ENCODE measurements around the gene SH3GL3.

Gene SH3GL3

GRCh38 chr15:83571820-83572707 is 124.9 kb downstream of the SH3GL3 start:
- no peak for DNase-seq (ENCODE audit: low spot score)
- no peak overlapping the region for H3K4me3 ChIP-seq
- TF ChIP-seq, protein P1, sequence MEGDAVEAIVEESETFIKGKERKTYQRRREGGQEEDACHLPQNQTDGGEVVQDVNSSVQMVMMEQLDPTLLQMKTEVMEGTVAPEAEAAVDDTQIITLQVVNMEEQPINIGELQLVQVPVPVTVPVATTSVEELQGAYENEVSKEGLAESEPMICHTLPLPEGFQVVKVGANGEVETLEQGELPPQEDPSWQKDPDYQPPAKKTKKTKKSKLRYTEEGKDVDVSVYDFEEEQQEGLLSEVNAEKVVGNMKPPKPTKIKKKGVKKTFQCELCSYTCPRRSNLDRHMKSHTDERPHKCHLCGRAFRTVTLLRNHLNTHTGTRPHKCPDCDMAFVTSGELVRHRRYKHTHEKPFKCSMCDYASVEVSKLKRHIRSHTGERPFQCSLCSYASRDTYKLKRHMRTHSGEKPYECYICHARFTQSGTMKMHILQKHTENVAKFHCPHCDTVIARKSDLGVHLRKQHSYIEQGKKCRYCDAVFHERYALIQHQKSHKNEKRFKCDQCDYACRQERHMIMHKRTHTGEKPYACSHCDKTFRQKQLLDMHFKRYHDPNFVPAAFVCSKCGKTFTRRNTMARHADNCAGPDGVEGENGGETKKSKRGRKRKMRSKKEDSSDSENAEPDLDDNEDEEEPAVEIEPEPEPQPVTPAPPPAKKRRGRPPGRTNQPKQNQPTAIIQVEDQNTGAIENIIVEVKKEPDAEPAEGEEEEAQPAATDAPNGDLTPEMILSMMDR (IDR thresholded peaks at IDR 0.05): no peak
- no peak overlapping the region for H3K27ac ChIP-seq

GRCh38 chr15:83574345-83574744 is 127.2 kb downstream of the SH3GL3 start:
- no peak overlapping the region for H3K27ac ChIP-seq
- no peak for DNase-seq (ENCODE audit: low spot score)
- TF ChIP-seq, protein P1 (IDR thresholded peaks at IDR 0.05): no peak
- no peak overlapping the region for H3K4me3 ChIP-seq

GRCh38 chr15:83578691-83579090 is 131.6 kb downstream of the SH3GL3 start:
- Histone ChIP-seq H3K4me3 (no peak overlapping the region), H3K27ac (no peak overlapping the region)
- no peak for DNase-seq (ENCODE audit: low spot score)
- TF ChIP-seq, protein P1 (IDR thresholded peaks at IDR 0.05): no peak

DNA sequence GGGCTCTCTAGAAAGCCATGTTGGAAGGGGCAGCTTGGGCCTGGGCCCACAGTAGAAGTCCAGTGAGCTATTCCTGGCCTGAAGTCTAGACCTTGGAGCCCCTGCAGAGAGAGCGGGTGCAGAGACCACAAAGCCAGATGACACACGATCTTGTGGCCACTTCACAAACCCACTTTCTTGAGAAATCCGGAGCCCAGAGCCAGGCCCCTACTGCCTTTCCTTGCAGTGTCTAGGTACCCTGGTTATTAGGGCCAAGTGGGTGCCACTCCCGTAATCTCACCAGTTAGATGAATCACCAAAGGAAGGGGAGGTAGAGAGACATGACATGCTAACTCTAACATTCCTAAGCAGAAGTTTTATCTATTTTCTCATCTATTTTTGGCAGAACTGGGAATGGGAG is 134.2 kb downstream of the SH3GL3 start:
- Histone ChIP-seq H3K4me3 (no peak overlapping the region), H3K27ac (no peak overlapping the region)
- TF ChIP-seq, protein P1 (IDR thresholded peaks at IDR 0.05): no peak
- no peak for DNase-seq (ENCODE audit: low spot score)

DNA sequence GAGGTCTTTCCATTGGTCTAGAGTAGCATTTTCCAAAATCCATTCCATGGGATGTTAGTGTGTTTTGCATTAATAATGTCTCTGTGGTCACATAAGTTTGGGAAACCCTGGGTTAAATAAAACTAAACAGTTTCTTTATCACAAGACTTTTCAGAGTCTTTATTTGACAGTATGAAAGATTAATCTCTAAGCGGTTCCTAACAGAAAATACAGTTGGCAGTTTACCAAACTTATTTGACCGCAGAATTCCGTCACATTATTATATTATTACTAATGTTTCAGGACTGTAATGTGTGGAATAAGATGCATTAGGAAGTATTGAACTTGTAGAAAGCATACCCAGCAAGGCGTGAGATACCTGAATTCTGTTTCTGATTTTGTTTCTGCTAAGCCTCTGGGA is 135.2 kb downstream of the SH3GL3 start:
- H3K27ac ChIP-seq: no peak overlapping the region
- H3K4me3 ChIP-seq: no peak overlapping the region
- TF ChIP-seq, protein P1 (IDR thresholded peaks at IDR 0.05): no peak
- no peak for DNase-seq (ENCODE audit: low spot score)

DNA sequence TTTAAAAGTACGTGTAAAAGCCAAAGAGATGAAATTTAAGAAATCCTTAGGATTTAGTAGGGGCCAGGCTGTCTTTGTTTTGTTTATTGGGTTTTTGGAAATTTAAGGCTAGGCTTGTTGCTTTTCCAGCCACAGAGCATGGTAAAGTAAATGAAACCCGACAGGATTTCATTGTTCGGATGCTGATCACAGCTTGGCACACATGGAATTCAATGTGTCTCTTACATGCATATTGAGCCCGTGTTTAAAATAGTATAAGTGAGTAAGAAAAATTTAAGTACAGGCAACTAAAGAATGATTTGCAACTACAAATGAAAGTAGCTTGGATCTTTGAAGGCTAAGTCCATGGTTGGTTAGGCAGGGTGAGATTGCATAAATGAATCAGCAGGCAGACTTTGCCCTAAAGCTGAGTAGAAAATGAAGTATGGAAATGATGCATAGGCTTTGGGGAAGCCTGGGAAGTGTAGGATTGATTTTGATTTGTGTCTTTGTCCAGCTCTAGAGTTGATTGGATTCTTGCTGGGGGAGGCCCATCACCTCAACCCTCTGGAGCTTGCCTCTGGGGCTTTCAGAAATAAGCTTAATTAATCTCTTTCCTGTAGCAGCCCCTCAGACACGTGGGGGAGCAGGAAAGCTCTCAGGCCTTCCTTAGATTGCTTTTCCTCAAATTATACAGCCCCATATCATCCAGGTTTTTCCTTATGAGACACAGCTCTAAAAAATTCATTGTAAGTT is 138.6 kb downstream of the SH3GL3 start:
- no peak overlapping the region for H3K4me3 ChIP-seq
- H3K27ac ChIP-seq: no peak overlapping the region
- TF ChIP-seq, protein P1 (IDR thresholded peaks at IDR 0.05): no peak
- no peak for DNase-seq (ENCODE audit: low spot score)

Measured in coronary artery (tissue), 2 donors.